GM23338 (cell line): ENCODE measurements around the gene RAB3IP. TPM values are rescaled to one million over a fixed set of nuclear protein-coding genes. Genes with fewer than 3 reads are reported as not detected.

ENCODE experiments used
- ATAC-seq: fragments of 200-7000 bp; cut with Tn5 transposase; 3 replicates; pipeline ENCODE4 v1.9.1; 2020
- DNase-seq: peaks from one replicate; pipeline ENCODE4 v3.0.0-alpha.2; 2015; ENCODE audit warnings: low spot score
- H2AFZ ChIP-seq: fragments of 200-600 bp; sonication (generic); 2 replicates; pipeline ENCODE4 v1.8.0; 2016; ENCODE audit warnings: antibody characterized with exemption, mild to moderate bottlenecking, moderate library complexity
- H3F3A ChIP-seq: fragments of 200-600 bp; sonication (generic); replicated peaks from 2 replicates; pipeline ENCODE4 v1.8.0; 2017; ENCODE audit warnings: antibody characterized with exemption, mixed run types, low read depth
- H3K27ac ChIP-seq: fragments of 200-600 bp; sonication (generic); 2 replicates; pipeline ENCODE4 v1.6.1; 2016; ENCODE audit warnings: low read depth
- H3K27me3 ChIP-seq: fragments of 200-600 bp; sonication (generic); 2 replicates; pipeline ENCODE4 v1.8.0; 2016; ENCODE audit warnings: mild to moderate bottlenecking, mixed run types, moderate library complexity; ENCODE audit not compliant: insufficient read depth
- H3K36me3 ChIP-seq: fragments of 200-600 bp; sonication (generic); 2 replicates; pipeline ENCODE4 v1.8.0; 2016; ENCODE audit warnings: mild to moderate bottlenecking; ENCODE audit not compliant: insufficient read depth
- H3K4me1 ChIP-seq: fragments of 200-600 bp; sonication (generic); 2 replicates; pipeline ENCODE4 v1.8.0; 2016; ENCODE audit warnings: mild to moderate bottlenecking, moderate library complexity; ENCODE audit not compliant: insufficient read depth
- H3K4me2 ChIP-seq: fragments of 200-600 bp; sonication (generic); 2 replicates; pipeline ENCODE4 v1.7.1; 2017; ENCODE audit warnings: mixed run types
- H3K4me3 ChIP-seq: fragments of 200-600 bp; sonication (generic); 2 replicates; pipeline ENCODE4 v1.6.1; 2016; ENCODE audit warnings: mixed run types
- H3K79me2 ChIP-seq: fragments of 200-600 bp; sonication (generic); replicated peaks from 2 replicates; pipeline ENCODE4 v1.8.0; 2017; ENCODE audit warnings: mild to moderate bottlenecking; ENCODE audit not compliant: insufficient read depth
- H3K9me2 ChIP-seq: fragments of 200-600 bp; sonication (generic); 2 replicates; pipeline ENCODE4 v1.8.0; 2017; ENCODE audit not compliant: insufficient read depth
- H4K20me1 ChIP-seq: fragments of 200-600 bp; sonication (generic); replicated peaks from 2 replicates; pipeline ENCODE4 v1.8.0; 2017; ENCODE audit warnings: mild to moderate bottlenecking; ENCODE audit not compliant: insufficient read depth
- H3K27ac Mint-ChIP-seq: 2 replicates; pipeline ENCODE4 v1.8.0; 2020; ENCODE audit warnings: inconsistent platforms, mild to moderate bottlenecking, moderate library complexity, mixed read lengths
- H3K27me3 Mint-ChIP-seq: 3 replicates; pipeline ENCODE4 v1.8.0; 2022; ENCODE audit warnings: low read depth, mild to moderate bottlenecking, moderate library complexity, mixed read lengths, inconsistent platforms; ENCODE audit not compliant: insufficient read depth, poor library complexity
- H3K36me3 Mint-ChIP-seq: 3 replicates; pipeline ENCODE4 v1.8.0; 2021; ENCODE audit warnings: low read depth, mild to moderate bottlenecking, inconsistent platforms, moderate library complexity, mixed read lengths
- H3K4me1 Mint-ChIP-seq: 3 replicates; pipeline ENCODE4 v1.8.0; 2020; ENCODE audit warnings: mild to moderate bottlenecking, inconsistent platforms, mixed read lengths
- H3K4me3 Mint-ChIP-seq: 3 replicates; pipeline ENCODE4 v1.8.0; 2021; ENCODE audit warnings: moderate library complexity, mild to moderate bottlenecking, inconsistent platforms, mixed read lengths
- H3K9me3 Mint-ChIP-seq: 3 replicates; pipeline ENCODE4 v1.8.0; 2020; ENCODE audit warnings: moderate library complexity, mild to moderate bottlenecking, inconsistent platforms, mixed read lengths
- CREB1 ChIP-seq: fragments of 250-450 bp; sonication (Bioruptor Pico); IDR thresholded peaks from 2 replicates; pipeline ENCODE4 v1.5.0; 2020; ENCODE audit warnings: low read depth, mild to moderate bottlenecking, moderate library complexity
- ETS1 ChIP-seq: IDR thresholded peaks from 2 replicates; pipeline ENCODE4 v1.6.1; 2016; ENCODE audit warnings: antibody characterized with exemption
- EZH2 ChIP-seq: fragments of 200-600 bp; sonication (generic); IDR thresholded peaks from one replicate; pipeline ENCODE4 v1.8.0; 2017; ENCODE audit warnings: antibody characterized with exemption, mild to moderate bottlenecking, low read depth; ENCODE audit not compliant: unreplicated experiment
- EZH2phosphoT487 ChIP-seq: fragments of 200-600 bp; sonication (generic); IDR thresholded peaks from one replicate; pipeline ENCODE4 v1.8.1; 2018; ENCODE audit warnings: antibody characterized with exemption; ENCODE audit not compliant: unreplicated experiment
- JUNB ChIP-seq: IDR thresholded peaks from one replicate; pipeline ENCODE4 v1.6.1; 2016; ENCODE audit warnings: antibody characterized with exemption; ENCODE audit not compliant: unreplicated experiment
- NANOG ChIP-seq: IDR thresholded peaks from 2 replicates; pipeline ENCODE4 v1.6.1; 2016; ENCODE audit warnings: antibody characterized with exemption, borderline replicate concordance
- POLR2AphosphoS5 ChIP-seq: IDR thresholded peaks from 2 replicates; pipeline ENCODE4 v1.6.1; 2016; ENCODE audit warnings: antibody characterized with exemption, low read depth
- REST ChIP-seq: IDR thresholded peaks from one replicate; pipeline ENCODE4 v1.6.1; 2018; ENCODE audit warnings: antibody characterized with exemption; ENCODE audit not compliant: unreplicated experiment
- STAT1 ChIP-seq: IDR thresholded peaks from one replicate; pipeline ENCODE4 v1.6.1; 2016; ENCODE audit warnings: antibody characterized with exemption; ENCODE audit not compliant: unreplicated experiment
- ZNF114 ChIP-seq: fragments of 250-450 bp; sonication (Bioruptor Pico); IDR thresholded peaks from 2 replicates; pipeline ENCODE4 v1.5.0; 2020; ENCODE audit warnings: mild to moderate bottlenecking, moderate library complexity
- ZNF331 ChIP-seq: fragments of 250-450 bp; sonication (Bioruptor Pico); IDR thresholded peaks from 2 replicates; pipeline ENCODE4 v1.5.0; 2020; ENCODE audit warnings: low read depth, mild to moderate bottlenecking, moderate library complexity
- polyA plus RNA-seq: library from polyadenylated mRNA; unstranded; fragments of >200 nt; fragmentation: Nextera tagmentation; extraction: Ambion mirVana; gene quantifications from 2 replicates; pipeline ENCODE4 v1.2.1, GENCODE V29; 2016
- total RNA-seq: library from RNA; depleted of rRNA; stranded (reverse); fragments of >200 nt; shearing (Covaris generic); gene quantifications from 2 replicates; pipeline ENCODE4 v1.2.3, GENCODE V29; 2014
- TF ChIP-seq, protein P1 (sequence below), 2 experiments: fragments of 200-600 bp in 1 of 2; sonication (generic) in 1 of 2; conservative IDR thresholded peaks; 2 replicates each; pipeline versions ENCODE4 v1.5.1 to v1.6.1; 2016 to 2017; ENCODE audit warnings: antibody characterized with exemption in 2 of 2, low read depth in 2 of 2, mild to moderate bottlenecking in 2 of 2, moderate library complexity in 1 of 2

The RAB3IP gene
- total and polyA plus RNA-seq, 2 experiments from 2014 or later, result 48.6 TPM

- H3K27ac Mint-ChIP-seq, result no peak overlapping the region
Observed at GRCh38 chr12:69751476-69751875, 12.8 kb downstream of the RAB3IP start.

DNA sequence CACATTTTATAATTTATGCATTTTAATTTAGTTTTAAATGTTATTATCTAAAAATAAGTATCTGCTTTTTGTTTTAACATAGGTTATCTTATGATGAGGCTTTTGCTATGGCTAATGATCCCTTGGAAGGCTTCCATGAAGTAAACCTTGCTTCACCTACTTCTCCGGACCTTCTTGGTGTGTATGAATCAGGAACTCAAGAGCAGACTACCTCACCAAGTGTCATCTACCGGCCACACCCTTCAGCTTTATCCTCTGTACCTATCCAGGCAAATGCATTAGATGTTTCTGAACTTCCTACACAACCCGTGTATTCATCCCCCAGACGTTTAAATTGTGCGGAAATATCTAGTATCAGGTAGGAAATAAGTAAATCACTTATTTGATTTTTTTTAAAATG lies 16.6 kb downstream of the RAB3IP start:
- Mint-ChIP-seq H3K36me3 (peaks cover 41% of the 10 kb centered on the region), H3K4me3 (no peak overlapping the region), H3K9me3 (peaks cover 24% of the 10 kb centered on the region), H3K27ac (no peak overlapping the region), H3K4me1 (no peaks in the 10 kb centered on the region; the same call in 2 of the 3 replicates), H3K27me3 (no peaks in the 10 kb centered on the region)
- Histone ChIP-seq H3K27me3 (no peaks in the 10 kb centered on the region), H3K9me2 (no peaks in the 10 kb centered on the region), H3F3A (no peaks in the 10 kb centered on the region), H3K27ac (no peak overlapping the region), H3K79me2 (peaks cover 10% of the 10 kb centered on the region; the same call in 1 of the 2 replicates), H3K36me3 (no peaks in the 10 kb centered on the region), H2AFZ (no peak overlapping the region), H4K20me1 (no peaks in the 10 kb centered on the region), H3K4me1 (no peaks in the 10 kb centered on the region), H3K4me3 (no peak overlapping the region), H3K4me2 (no peak overlapping the region)
- DNase-seq (no peak), ATAC-seq (no peak)
- TF ChIP-seq STAT1, result no peak
- TF ChIP-seq JUNB, result no peak
- TF ChIP-seq EZH2phosphoT487, result no peak
- no peak for TF ChIP-seq ZNF331 (CRISPR knock-in tag)
- no peak for TF ChIP-seq POLR2AphosphoS5
- no peak for TF ChIP-seq REST
- no peak for TF ChIP-seq CREB1 (CRISPR knock-in tag)
- TF ChIP-seq, protein P1, sequence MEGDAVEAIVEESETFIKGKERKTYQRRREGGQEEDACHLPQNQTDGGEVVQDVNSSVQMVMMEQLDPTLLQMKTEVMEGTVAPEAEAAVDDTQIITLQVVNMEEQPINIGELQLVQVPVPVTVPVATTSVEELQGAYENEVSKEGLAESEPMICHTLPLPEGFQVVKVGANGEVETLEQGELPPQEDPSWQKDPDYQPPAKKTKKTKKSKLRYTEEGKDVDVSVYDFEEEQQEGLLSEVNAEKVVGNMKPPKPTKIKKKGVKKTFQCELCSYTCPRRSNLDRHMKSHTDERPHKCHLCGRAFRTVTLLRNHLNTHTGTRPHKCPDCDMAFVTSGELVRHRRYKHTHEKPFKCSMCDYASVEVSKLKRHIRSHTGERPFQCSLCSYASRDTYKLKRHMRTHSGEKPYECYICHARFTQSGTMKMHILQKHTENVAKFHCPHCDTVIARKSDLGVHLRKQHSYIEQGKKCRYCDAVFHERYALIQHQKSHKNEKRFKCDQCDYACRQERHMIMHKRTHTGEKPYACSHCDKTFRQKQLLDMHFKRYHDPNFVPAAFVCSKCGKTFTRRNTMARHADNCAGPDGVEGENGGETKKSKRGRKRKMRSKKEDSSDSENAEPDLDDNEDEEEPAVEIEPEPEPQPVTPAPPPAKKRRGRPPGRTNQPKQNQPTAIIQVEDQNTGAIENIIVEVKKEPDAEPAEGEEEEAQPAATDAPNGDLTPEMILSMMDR (conservative IDR thresholded peaks at IDR 0.05; ENCODE audit: low read depth in 2 of 2), result no peak
- TF ChIP-seq EZH2, result no peak
- TF ChIP-seq ETS1, result no peak
- TF ChIP-seq NANOG, result no peak
- no peak for TF ChIP-seq ZNF114 (CRISPR knock-in tag)

More at GRCh38 chr12:69751476-69751875, 12.8 kb downstream of the RAB3IP start:
- no peak for TF ChIP-seq POLR2AphosphoS5
- TF ChIP-seq, protein P1 (conservative IDR thresholded peaks at IDR 0.05; ENCODE audit: low read depth in 2 of 2), result no peak
- TF ChIP-seq ZNF331 (CRISPR knock-in tag), result no peak
- DNase-seq, result no peak
- no peak overlapping the region for H3K4me3 ChIP-seq
- H3K4me2 ChIP-seq, result no peak overlapping the region
- H2AFZ ChIP-seq, result no peak overlapping the region
- no peak for ATAC-seq
- H3K36me3 ChIP-seq, result no peaks in the 10 kb centered on the region
- peaks cover 12% of the 10 kb centered on the region; the same call in 2 of the 3 replicates for H3K9me3 Mint-ChIP-seq
- H3K27me3 ChIP-seq, result no peaks in the 10 kb centered on the region
- no peak overlapping the region for H3K27ac ChIP-seq
- no peaks in the 10 kb centered on the region for H3F3A ChIP-seq
- no peak overlapping the region for H3K4me3 Mint-ChIP-seq
- peaks cover 24% of the 10 kb centered on the region; the same call in 1 of the 2 replicates for H3K79me2 ChIP-seq
- H3K27me3 Mint-ChIP-seq, result no peaks in the 10 kb centered on the region
- no peaks in the 10 kb centered on the region for H3K4me1 Mint-ChIP-seq
- peaks cover 23% of the 10 kb centered on the region for H3K36me3 Mint-ChIP-seq
- no peaks in the 10 kb centered on the region; the same call in 1 of the 2 replicates for H3K9me2 ChIP-seq
- no peaks in the 10 kb centered on the region for H4K20me1 ChIP-seq
- H3K4me1 ChIP-seq, result no peaks in the 10 kb centered on the region
